Smooth muscle cell (in vitro differentiated cells): ENCODE results near the gene KRT7. TPM values are rescaled to one million over a fixed set of nuclear protein-coding genes. Genes with fewer than 3 reads are reported as not detected.

Experiments
- DNase-seq: peaks from one replicate; lab custom pipeline; 2025; ENCODE audit not compliant: unreplicated experiment; lab: John Stamatoyannopoulos, UW
- H2AFZ ChIP-seq: fragments of 200-600 bp; sonication (generic); 2 replicates; pipeline ENCODE4 v1.6.0; 2016; ENCODE audit warnings: antibody characterized with exemption, low read depth, mild to moderate bottlenecking
- H3F3A ChIP-seq: fragments of 200-600 bp; sonication (generic); 2 replicates; pipeline ENCODE4 v1.6.0; 2017; ENCODE audit warnings: antibody characterized with exemption, low read depth
- H3K27ac ChIP-seq: fragments of 200-600 bp; sonication (generic); 2 replicates; pipeline ENCODE4 v1.5.1; 2016; ENCODE audit warnings: low read depth, mild to moderate bottlenecking
- H3K27me3 ChIP-seq: fragments of 200-600 bp; sonication (generic); 2 replicates; pipeline ENCODE4 v1.6.1; 2016; ENCODE audit warnings: low read depth, mild to moderate bottlenecking
- H3K36me3 ChIP-seq: fragments of 200-600 bp; sonication (generic); 2 replicates; pipeline ENCODE4 v1.5.1; 2016; ENCODE audit warnings: low read depth
- H3K4me1 ChIP-seq: fragments of 200-600 bp; sonication (generic); 2 replicates; pipeline ENCODE4 v1.5.1; 2016; ENCODE audit warnings: low read depth
- H3K4me2 ChIP-seq: fragments of 200-600 bp; sonication (generic); 2 replicates; pipeline ENCODE4 v1.6.0; 2016; ENCODE audit warnings: mild to moderate bottlenecking
- H3K4me3 ChIP-seq: fragments of 200-600 bp; sonication (generic); 2 replicates; pipeline ENCODE4 v1.5.1; 2016; ENCODE audit warnings: mild to moderate bottlenecking
- H3K79me2 ChIP-seq: fragments of 200-600 bp; sonication (generic); 2 replicates; pipeline ENCODE4 v1.6.0; 2016; ENCODE audit warnings: low read depth, mild to moderate bottlenecking
- H3K9ac ChIP-seq: fragments of 200-600 bp; sonication (generic); 2 replicates; pipeline ENCODE4 v1.6.0; 2016; ENCODE audit warnings: low read depth
- H3K9me3 ChIP-seq: fragments of 200-600 bp; sonication (generic); replicated peaks from 2 replicates; pipeline ENCODE4 v1.5.1; 2016; ENCODE audit warnings: low read depth
- H4K20me1 ChIP-seq: fragments of 200-600 bp; sonication (generic); 2 replicates; pipeline ENCODE4 v1.6.0; 2016; ENCODE audit warnings: low read depth
- WGBS: methylation state at CpG from one replicate; pipeline ENCODE4 v1.1.7; 2016; ENCODE audit warnings: low lambda C conversion rate; 5-methylcytosine and 5-hydroxymethylcytosine counted together
- polyA plus RNA-seq: library from polyadenylated mRNA; unstranded; fragments of >200 nt; fragmentation: Nextera tagmentation; extraction: Ambion mirVana; gene quantifications from 2 replicates; pipeline ENCODE4 v1.2.1, GENCODE V29; 2016
- total RNA-seq: library from RNA; depleted of rRNA; stranded (reverse); fragments of >200 nt; gene quantifications from 2 replicates; pipeline ENCODE4 v1.2.3, GENCODE V29; 2014
- TF ChIP-seq, protein P1 (sequence below): fragments of 200-600 bp; sonication (generic); IDR thresholded peaks from 2 replicates; pipeline ENCODE4 v1.5.1; 2017; ENCODE audit warnings: borderline replicate concordance, mild to moderate bottlenecking, antibody characterized with exemption; ENCODE audit not compliant: insufficient read depth, poor library complexity, severe bottlenecking

KRT7 gene
- total and polyA plus RNA-seq, 2 experiments from 2014 or later: 190 to 214 TPM

- Histone ChIP-seq H3K27me3 (no peaks in the 10 kb centered on the region), H3K9me3 (no peaks in the 10 kb centered on the region), H3F3A (no peaks in the 10 kb centered on the region), H3K9ac (no peak overlapping the region), H3K79me2 (no peaks in the 10 kb centered on the region), H3K4me1 (peaks cover 3% of the 10 kb centered on the region), H3K4me3 (no peak overlapping the region), H4K20me1 (no peaks in the 10 kb centered on the region), H3K27ac (no peak overlapping the region), H3K36me3 (no peaks in the 10 kb centered on the region), H2AFZ (no peak overlapping the region), H3K4me2 (no peak overlapping the region)
- TF ChIP-seq, protein P1, sequence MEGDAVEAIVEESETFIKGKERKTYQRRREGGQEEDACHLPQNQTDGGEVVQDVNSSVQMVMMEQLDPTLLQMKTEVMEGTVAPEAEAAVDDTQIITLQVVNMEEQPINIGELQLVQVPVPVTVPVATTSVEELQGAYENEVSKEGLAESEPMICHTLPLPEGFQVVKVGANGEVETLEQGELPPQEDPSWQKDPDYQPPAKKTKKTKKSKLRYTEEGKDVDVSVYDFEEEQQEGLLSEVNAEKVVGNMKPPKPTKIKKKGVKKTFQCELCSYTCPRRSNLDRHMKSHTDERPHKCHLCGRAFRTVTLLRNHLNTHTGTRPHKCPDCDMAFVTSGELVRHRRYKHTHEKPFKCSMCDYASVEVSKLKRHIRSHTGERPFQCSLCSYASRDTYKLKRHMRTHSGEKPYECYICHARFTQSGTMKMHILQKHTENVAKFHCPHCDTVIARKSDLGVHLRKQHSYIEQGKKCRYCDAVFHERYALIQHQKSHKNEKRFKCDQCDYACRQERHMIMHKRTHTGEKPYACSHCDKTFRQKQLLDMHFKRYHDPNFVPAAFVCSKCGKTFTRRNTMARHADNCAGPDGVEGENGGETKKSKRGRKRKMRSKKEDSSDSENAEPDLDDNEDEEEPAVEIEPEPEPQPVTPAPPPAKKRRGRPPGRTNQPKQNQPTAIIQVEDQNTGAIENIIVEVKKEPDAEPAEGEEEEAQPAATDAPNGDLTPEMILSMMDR: no peak
- no peak for DNase-seq
- WGBS: 83% methylated on average over 18 of the region's 18 CpGs
Observed at GRCh38 chr12:52208424-52209165, 24.4 kb upstream of the KRT7 start.

DNA sequence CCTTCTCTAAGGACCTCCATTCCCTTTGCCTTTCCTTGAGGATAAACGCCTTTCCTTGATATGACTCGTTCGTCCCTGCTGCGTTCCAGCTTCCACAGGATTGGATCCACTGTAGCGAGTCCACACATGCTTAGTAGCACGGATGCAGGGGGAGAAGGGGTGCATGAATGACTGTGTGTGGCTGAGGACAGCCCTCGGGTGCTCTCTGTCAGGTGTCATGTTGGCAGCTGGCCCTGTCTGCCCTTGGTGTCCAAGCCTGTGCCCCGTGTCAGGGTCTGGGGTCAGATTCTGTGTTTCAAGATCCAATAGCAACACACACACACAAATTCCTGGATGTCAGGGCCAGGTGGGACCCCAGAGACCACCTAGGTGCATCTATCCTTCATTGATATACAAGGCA is 23.7 kb upstream of the KRT7 start:
- Histone ChIP-seq H3K36me3 (no peaks in the 10 kb centered on the region), H3K9me3 (no peaks in the 10 kb centered on the region), H4K20me1 (no peaks in the 10 kb centered on the region), H3K27me3 (no peaks in the 10 kb centered on the region), H3K9ac (no peak overlapping the region), H2AFZ (no peak overlapping the region), H3K27ac (no peak overlapping the region), H3K4me3 (no peak overlapping the region), H3K4me2 (no peak overlapping the region), H3F3A (no peaks in the 10 kb centered on the region), H3K4me1 (no peaks in the 10 kb centered on the region), H3K79me2 (no peaks in the 10 kb centered on the region)
- 74% methylated on average over 8 of the region's 8 CpGs for WGBS
- DNase-seq: no peak
- TF ChIP-seq, protein P1: no peak

- Histone ChIP-seq H3K4me3 (no peak overlapping the region), H3K9ac (no peak overlapping the region), H3K27me3 (no peaks in the 10 kb centered on the region), H2AFZ (no peak overlapping the region), H3K4me1 (no peaks in the 10 kb centered on the region), H3F3A (no peaks in the 10 kb centered on the region), H3K79me2 (no peaks in the 10 kb centered on the region), H3K9me3 (no peaks in the 10 kb centered on the region), H4K20me1 (no peaks in the 10 kb centered on the region), H3K4me2 (no peak overlapping the region), H3K27ac (no peak overlapping the region), H3K36me3 (no peaks in the 10 kb centered on the region)
- TF ChIP-seq, protein P1: no peak
- no peak for DNase-seq
- 88% methylated on average over 7 of the region's 7 CpGs for WGBS
Observed at GRCh38 chr12:52210186-52210924, 22.7 kb upstream of the KRT7 start.
